HG03558 (cell line): ENCODE results near the gene UQCRC1.
A peak's percentile ranks its signal among the peaks of the same experiment; 100 is the strongest.

ENCODE experiments used
- ATAC-seq: cut with Tn5 transposase; IDR thresholded peaks from one replicate; pipeline ENCODE4 v1.9.1; 2021; ENCODE audit warnings: moderate number of reproducible peaks; ENCODE audit not compliant: unreplicated experiment; ENCODE audit errors: extremely low read depth

Gene UQCRC1

GRCh38 chr3:48634661-48635221, 25.3 kb upstream of the UQCRC1 start:
- ATAC-seq = peak; percentile 8

- no peak for ATAC-seq
Observed at GRCh38 chr3:48633743-48634142, 24.3 kb upstream of the UQCRC1 start.

GRCh38 chr3:48633256-48633655, 23.8 kb upstream of the UQCRC1 start:
- ATAC-seq = no peak

GRCh38 chr3:48631516-48632448, 22.3 kb upstream of the UQCRC1 start:
- no peak for ATAC-seq

- ATAC-seq = no peak
Observed at GRCh38 chr3:48630833-48631232, 21.4 kb upstream of the UQCRC1 start.

GRCh38 chr3:48630407-48630806, 21.0 kb upstream of the UQCRC1 start:
- no peak for ATAC-seq

- ATAC-seq = no peak
Observed at GRCh38 chr3:48629894-48630293, 20.4 kb upstream of the UQCRC1 start.

GRCh38 chr3:48628277-48629017, 19.0 kb upstream of the UQCRC1 start:
- no peak for ATAC-seq

DNA sequence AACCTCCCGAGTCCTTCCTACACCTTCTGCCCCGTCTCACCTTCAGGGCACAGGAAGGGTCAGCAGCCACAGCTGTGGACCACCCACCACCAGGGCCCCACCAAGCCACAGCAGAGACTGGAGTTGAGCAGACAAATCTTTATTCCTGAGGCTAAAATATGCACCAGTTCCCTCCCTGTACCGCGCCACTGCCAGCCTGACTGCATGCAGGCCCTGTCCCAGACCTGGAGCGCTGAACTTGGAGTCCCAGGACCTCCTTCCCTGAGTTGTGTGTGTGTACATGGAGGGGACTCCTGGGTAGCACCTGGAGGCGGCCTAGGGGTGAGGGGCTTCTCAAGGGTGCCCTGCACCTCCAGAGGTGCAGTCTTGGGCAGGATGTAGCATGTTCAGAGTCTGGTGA, 16.2 kb upstream of the UQCRC1 start:
- ATAC-seq = no peak

- ATAC-seq = no peak
Observed at GRCh38 chr3:48624767-48625166, 15.3 kb upstream of the UQCRC1 start.

DNA sequence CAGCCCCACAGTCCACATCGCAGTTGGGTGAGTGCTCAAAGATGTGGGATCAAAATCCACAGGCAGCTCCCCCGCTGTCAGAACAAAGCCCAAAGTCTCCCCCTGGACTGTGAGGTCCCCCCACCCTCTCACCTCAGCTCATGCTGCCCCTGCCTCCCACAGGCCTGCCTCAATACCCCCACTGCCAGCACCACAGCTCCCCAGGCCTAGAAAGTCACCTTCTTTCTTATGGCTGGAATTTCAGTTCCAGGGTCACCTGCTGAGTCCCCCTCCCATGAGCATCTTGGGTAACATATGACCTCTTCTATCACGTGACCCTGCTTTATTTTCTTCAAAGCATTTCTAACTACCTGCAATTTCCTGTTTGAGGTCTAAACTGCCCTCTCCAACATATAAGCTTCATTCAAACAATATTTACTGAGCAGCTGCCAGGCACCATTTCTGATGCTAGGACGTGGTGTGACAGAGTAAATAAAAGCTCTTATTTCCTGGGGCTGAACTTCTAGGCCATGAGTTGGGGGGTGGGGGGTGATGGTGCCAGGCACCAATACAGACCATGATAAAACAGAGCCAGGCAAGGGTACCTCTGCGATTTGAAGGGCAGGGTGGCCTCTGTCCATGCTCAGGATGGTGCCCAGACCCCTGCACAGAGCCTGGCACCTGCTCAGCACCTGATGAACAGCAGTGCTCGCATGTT, 14.6 kb upstream of the UQCRC1 start:
- no peak for ATAC-seq

GRCh38 chr3:48621461-48621869, 12.0 kb upstream of the UQCRC1 start, which contains the start of gene TMEM89:
Gene TMEM89 (minus strand): TSS chr3:48621769. CDS start chr3:48621756, 13 bp downstream.
- ATAC-seq = no peak

- no peak for ATAC-seq
Observed at GRCh38 chr3:48619541-48620524, 10.4 kb upstream of the UQCRC1 start.

DNA sequence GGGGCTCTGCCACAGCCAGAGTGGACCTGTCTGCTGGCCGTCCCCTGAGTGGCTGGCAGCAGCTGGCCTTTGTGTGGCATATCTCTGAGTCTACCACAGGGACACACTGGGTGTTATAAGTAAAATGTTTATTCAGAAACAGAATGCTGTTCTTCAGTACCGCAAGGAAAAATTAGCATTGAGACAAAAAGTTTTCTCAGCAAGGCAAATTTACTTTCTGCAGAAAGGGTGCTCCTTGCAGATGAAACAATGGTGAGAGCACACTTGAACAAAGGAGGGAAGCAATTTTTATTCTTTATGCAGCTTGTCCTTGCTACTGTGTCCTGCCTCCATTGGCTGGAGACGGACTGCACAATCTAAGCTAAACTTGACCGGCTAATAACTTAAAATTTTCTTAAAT, 8.1 kb upstream of the UQCRC1 start:
- no peak for ATAC-seq

GRCh38 chr3:48614044-48614443, 4.6 kb upstream of the UQCRC1 start:
- ATAC-seq = no peak

- no peak for ATAC-seq
Observed at GRCh38 chr3:48612309-48612708, 2.9 kb upstream of the UQCRC1 start.

DNA sequence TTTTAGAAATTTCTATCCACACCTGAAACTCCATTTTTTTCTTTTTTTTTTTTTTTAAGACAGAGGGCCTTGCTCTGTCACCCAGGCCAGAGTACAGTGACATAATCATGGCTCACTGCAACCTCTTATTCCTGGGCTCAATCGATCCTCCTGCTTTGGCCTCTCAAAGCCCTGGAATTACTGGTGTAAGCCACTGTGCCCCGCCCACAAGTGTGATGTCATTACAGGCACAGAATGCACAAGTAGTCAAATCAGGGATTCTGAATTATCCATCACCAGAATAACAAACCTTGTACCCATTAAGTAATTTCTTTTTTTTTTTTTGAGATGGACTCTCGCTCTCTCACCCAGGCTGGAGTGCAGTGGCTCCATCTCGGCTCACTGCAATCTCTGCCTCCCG, 1.9 kb downstream of the UQCRC1 start:
- ATAC-seq = no peak

- no peak for ATAC-seq
Observed at GRCh38 chr3:48601622-48601994, 7.8 kb downstream of the UQCRC1 start.
